Putamen (tissue), 1 donor: ENCODE measurements around the gene COX6A1.
A peak's percentile ranks its signal among the peaks of the same experiment; 100 is the strongest.
"Not testable (repeated sequence)": the region's sequence is repeated elsewhere in the genome, so short reads cannot be mapped to it uniquely, and the experiment has no call there.

Experiments
- DNase-seq: peaks from one replicate; pipeline ENCODE4 v3.0.0-alpha.2; 2016; ENCODE audit warnings: low spot score

COX6A1 gene

DNA sequence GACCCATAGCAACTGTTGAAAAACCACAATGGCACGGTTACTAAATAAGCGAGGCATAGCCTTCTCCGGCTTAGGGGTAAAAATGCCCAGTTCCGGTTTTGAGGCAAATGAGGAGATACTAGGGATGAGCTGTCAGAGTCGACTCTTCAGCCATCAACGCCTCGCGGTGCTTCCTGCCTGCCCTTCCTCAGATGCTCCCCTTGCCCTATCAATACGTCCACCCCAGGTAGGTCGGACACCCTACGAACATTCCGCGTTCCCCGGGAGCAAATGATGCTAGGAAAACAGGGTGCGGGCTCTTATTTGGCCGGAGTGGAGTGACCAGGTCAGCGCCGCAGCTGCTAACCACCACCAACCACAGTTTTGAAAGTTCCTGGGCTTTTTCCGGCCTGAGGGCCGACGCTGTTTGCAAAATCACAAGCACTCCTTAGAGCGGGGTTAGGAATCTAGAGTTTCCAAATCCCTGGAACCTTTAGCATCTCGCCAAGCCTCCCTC lies 30.5 kb downstream of the COX6A1 start:
- no peak for DNase-seq

GRCh38 chr12:120468821-120469449 lies 31.0 kb downstream of the COX6A1 start:
- no peak for DNase-seq

GRCh38 chr12:120469450-120470149 lies 31.7 kb downstream of the COX6A1 start, which contains the start of gene SRSF9:
Gene SRSF9, minus strand, starts transcription at chr12:120469748. Its CDS starts 139 bp downstream, at chr12:120469609.
- peak; percentile 96 for DNase-seq

DNA sequence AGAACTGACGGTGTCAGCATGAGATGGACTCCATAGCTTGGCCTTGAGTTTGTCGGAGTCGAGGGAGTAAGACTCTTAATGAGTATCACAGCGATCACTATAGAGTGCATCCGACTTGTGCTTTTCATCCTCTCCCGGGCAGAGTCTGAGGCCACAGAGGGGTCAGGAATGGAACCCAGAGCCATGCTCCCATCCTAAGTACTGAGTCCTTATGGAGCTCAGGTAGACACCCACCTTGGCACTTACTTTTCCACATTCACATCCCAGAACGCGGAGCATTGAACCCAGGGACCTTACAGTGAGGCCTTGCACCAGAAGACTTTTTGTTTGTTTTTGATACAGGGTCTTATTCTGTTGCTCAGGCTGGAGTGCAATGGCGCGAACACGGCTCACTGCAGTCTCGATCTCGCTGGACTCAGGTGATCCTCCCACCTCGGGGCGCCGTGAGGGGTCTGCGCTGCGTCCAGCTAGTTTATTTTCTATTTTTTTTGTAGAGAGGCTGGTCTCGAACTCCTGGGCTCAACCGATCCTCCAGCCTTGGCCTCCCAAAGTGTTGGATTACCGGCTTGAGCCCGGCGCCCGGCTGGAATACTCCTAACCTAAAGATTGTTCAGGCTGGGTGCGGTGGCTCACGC lies 32.4 kb downstream of the COX6A1 start:
- DNase-seq, result no peak

DNA sequence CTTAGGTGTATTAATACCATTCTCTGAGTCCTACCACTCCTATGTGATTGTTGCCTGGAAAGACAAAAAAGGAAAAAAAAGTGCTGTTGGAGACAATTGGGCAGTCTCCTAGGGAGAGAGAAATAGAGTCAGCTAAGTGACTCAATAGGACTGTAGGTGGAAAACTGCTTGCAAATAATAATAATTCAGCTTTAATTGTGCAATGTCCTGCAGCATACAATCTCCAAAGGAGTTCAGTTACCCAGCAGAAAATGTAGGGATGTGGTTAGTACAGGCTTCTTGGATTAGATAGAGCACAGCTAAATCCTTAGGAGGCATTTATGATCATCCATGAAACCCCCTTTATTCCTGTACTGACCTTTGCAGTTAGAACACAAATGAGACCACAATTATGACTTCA lies 34.6 kb downstream of the COX6A1 start:
- DNase-seq, result no peak

GRCh38 chr12:120473807-120474615 lies 36.1 kb downstream of the COX6A1 start:
- no peak for DNase-seq

- DNase-seq, result peak; percentile 29
These were observed 36.7 kb downstream of the COX6A1 start for GRCh38 chr12:120474616-120474960.

DNA sequence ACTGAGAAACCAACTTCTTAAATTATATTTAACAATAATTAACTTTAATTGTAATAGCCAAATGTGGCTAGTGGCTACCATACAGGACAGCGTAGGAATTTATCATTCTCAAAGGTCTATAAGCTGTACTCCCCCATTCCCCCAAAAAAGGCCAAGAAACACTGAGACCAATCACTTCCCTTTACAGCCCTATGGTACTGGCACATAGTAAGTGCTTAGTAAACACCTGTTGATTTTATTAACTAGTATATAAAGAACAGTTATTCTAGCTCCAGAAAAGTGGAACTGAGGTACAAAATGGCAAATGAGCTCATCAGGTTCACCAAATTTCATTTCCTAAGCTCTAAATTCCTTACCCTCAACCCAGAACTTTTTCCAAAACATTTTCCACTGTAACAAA lies 37.7 kb downstream of the COX6A1 start:
- no peak for DNase-seq

DNA sequence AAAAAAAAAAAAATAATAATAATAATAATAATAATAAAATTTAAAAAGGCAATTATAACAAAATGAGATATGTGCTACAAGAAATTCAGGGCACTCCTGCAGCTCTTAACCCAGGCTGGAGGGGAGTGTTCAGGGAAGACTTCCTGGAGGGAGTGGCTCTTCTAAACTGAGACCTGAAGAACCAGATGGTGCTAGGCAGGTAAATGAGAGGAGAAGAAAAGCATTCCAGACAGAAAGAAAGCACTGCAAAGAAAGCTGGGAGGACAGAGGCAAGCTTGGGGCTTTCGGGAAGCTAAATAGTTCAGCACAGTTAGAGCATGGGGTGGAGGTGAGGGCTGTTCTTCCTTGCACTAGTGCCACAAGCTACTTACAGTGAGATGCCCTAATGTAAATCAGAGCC lies 41.5 kb downstream of the COX6A1 start:
- DNase-seq, result no peak

GRCh38 chr12:120480211-120480610 lies 42.3 kb downstream of the COX6A1 start:
- DNase-seq, result no peak

- no peak for DNase-seq
These were observed 43.3 kb downstream of the COX6A1 start for GRCh38 chr12:120481022-120481767.

- DNase-seq, result no peak
These were observed 45.7 kb downstream of the COX6A1 start for GRCh38 chr12:120483621-120484020.

DNA sequence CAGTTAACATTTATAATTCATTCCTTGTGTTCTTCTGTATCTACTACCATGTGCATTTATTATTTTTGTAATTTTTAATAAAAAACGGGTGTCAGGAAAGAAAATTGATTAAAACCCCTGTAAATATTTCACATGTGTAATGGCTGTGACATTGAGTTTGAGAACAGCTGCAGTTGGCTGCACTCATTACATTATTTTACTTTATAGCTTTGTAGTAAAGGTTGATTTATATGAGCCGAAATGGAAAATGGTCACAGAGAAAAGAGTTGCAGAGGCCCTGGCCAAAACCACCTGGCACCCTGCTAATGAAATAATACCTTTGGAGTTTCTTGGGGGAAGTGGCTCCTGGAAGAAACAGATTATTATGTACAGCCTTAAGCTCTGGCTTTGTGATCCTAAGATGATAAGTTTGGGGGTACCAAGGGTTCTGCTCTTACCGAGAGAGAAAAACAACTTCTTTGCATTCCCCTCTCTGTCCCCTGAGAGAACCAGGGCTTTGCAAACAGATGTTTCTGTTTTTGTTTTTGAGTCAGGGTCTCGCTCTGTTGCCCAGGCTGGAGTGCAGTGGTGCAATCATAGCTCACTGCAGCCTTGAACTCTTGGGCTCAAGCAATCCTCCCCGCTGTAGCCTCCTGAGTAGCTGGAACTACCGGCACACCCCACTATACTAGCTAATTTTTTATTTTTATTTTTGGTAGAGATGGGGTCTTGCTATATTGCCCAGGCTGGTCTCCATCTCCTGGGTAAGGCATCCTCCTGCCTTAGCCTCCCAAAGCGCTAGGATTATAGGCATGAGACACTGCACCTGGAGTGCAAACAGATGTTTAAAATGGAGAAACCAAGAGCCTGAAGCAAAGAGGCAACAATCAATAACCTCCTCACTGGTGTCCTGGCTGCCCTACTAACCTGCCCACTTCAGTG lies 48.3 kb downstream of the COX6A1 start:
- no peak for DNase-seq

DNA sequence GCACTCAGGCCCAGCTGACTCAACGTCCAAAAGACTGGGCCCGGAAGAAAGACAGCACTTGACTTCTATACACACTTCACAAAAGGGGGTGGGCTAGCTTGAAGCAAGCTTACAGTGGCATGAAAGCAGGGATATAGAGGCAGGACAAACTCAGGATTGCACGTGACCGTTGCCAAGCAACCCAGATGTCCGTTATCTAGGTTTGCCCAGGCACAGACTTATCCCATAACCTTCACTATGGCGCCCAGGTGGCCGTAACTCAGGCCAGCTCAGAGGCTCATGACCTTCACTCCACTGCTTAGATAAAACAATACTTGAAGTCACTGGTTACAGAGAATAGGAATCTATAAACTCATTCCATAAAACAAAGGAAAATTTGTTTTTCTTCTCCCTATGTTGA lies 49.6 kb downstream of the COX6A1 start:
- not testable (repeated sequence) for DNase-seq

DNA sequence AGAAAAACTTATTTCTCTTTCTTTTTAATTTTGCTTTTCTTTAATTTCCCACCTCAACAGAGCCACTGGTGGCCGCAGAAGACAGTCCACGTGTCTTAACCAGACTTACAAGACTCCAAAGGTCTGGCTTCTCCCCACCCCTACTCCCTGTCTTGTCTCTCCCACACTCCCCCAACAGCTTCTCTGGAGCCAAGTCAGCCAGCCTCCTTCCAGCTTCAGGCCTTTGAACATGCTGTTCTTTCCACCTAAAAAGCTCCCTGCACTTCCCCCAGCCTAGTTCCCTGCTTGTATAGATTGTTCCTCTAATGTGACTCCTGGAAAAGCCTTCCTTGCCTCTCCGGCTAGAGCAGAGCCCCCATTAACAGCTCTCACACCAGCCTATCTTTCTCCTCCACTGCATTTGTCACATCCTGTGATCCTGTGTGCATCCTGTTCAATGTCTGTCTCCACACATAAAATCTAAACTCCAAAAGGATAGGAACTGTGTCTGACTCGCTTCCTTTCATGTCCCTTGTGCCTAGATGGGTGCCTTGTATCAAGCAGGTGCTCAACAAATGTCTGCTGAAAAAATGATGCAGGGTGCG lies 50.2 kb downstream of the COX6A1 start:
- DNase-seq, result peak; percentile 52

- DNase-seq, result no peak
These were observed 51.1 kb downstream of the COX6A1 start for GRCh38 chr12:120489018-120489417.

DNA sequence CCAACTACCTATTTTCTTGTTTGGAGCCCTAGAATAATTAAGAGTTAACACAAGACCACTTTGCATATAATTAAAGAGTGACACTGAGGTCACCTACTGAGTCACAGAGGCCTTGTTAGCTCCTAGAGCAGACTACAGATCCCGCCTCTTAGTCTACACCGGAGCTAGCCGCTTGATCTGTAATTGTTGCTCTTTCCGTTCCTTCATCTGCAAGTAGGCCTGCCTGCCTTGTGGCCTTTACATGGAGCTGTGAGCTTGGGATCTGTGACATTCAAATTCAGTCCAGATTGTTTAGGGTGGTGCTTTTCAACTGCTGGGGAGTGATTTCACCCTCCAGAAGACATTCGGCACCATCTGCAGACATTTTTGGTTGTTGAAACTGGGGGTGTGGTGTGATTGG lies 52.4 kb downstream of the COX6A1 start:
- no peak for DNase-seq
